SIG-M5 treated with dmso at 0.1 percent for 504 hours (cell line): ENCODE measurements around the gene PCSK1.
A peak's percentile ranks its signal among the peaks of the same experiment; 100 is the strongest.

Source experiments
- DNase-seq: peaks from one replicate; lab custom pipeline; 2025; ENCODE audit not compliant: unreplicated experiment; lab: John Stamatoyannopoulos, UW

PCSK1 gene

DNA sequence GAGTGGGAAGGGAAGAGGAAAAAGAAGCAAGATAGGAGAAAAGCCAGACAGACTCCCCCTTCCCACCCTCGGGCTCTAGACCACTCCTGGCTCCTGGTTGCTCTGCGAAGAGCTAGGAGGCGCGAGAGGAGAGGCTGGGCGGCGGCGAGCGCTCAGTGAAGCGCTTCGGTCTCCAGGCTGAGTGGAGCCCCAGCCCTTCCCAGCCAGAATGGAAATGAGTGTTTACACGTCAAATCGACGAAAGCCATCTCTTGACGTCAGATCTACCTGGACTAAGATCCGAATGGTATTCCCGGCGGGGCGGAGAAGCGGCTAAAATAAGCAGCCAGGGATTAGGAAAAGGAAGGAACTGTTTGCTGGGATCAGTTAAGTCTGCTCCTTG lies at the start of gene PCSK1:
Gene PCSK1, minus strand, starts transcription at position 183 of the 382 bp plus-strand sequence. CDS start 206 bp downstream, outside the sequence.
- DNase-seq, result no peak

DNA sequence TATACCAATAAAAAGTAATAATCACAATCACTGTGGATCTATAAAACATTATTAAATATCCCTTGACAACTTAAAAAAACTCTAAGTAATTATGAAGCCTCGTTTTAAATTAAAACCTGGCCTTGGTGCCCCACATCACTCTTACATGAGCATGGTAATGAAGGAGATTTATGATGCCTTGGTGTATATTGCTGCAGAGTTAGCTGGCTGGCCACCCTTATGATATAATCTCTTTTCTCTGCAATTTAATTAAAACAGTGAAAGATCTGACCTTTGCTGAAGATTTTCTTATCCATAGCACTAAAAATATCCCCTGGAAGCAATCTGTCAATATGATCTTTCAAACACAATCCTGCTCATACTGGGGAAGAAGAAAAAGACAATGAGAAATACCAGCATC lies 48.8 kb upstream of the PCSK1 start:
- no peak for DNase-seq

DNA sequence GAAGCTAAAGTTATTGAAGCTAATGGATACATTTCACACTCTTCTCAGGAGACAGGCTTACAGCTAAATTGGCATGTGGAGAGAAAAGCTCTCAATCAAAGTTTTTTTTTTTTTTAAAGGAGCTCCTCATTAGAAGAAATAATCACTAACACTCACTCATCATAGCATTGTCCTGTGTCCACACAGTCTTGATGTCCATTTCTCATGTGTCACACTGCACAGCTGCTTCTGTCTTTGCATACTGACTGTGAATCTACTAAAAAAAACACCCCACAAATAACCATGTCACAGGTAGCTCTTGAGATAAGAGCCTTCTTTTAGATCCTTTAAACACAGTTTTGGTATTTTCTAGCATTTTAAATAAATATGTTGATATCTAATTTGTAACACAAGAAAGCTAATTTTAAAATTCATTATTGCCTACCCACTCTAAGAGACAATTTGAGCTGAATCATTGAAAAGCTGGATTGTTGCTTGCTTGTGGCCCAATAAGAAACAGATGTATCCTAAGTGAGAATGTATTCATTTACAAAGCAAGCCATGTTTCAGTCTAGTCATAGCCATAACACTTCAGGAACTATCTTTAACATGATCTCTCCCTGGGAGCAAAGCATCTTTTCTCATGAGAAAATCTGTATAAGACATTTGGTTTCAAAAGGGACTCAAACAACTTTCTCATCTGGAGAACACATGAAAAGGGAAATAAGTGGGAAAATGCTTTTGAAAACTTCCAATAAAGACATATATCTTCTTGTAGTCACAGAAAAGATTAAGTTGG lies 48.1 kb upstream of the PCSK1 start:
- no peak for DNase-seq

DNA sequence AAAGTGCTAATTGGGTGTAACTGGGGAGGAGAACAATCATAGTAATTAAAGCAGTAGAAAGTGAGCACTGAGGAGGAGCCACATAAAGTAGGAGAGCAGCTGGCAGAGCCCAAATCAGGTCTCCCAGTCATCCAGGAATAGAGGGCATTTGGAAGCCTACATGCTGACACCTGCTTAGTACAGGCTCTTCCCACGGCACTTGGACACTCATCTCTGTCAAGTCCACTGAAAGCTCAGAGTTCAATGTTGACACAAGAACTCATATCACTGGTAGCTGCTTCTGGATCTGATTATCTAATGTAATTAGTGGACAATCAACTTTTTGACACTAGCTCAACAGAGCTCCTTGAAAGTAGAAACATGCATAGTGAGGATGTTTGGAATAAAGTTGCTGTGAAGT lies 45.9 kb upstream of the PCSK1 start:
- no peak for DNase-seq

DNA sequence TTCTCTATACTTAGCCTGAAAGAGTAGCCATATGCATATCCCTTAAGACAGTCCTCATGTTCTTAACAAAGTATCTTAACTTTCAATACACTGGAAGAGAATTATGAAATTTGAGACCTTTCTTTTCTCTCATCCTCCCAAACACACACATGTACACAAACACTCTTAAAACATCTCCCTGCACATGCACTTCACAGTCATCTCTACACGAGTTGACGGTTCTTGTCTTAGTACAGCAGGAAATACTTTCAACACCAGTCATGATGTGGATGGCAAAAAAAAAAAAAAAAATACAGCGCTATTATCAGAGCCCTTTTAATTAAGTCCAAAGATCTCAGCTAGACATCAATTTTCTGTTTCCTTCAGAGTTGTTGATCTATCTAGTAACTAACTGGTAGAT lies 43.6 kb upstream of the PCSK1 start:
- DNase-seq, result no peak

DNA sequence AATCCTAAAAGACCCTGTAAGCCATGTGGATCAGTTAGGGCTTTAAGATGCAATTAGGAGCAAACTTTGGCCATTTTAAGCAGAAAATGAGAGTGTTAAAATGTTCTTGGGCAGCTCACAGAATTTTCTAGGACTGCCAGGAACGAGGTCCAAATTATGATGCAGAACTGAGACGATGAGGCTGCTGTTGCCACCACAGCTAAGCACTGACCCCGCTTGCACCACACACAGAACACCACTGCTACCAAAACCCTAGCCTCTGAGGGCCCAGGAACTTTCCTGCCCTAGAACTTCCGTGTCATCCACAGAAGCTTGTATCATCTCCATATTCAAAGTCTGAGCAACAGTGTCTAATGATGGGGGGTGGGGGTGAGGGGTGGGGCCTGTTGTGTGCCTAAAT lies 41.0 kb upstream of the PCSK1 start:
- DNase-seq, result no peak

DNA sequence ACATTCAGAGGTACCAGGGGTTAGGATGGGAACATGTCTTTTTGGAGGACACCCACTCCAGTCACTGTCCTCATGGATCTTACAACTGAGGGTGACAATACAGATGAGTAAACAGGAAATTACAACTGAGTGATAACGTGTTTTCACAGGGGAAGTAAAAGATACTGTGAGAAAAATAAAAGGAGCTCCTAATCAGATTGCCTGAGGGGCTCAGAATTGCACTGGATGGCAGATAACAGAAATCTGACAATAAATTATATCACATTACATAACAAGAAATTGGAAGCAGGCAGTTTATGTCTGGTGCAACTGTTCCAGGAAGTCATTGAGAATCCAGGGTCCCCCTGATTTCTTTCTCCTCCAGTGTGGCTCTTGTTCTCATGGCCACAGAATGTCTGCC lies 40.1 kb upstream of the PCSK1 start:
- DNase-seq, result no peak

DNA sequence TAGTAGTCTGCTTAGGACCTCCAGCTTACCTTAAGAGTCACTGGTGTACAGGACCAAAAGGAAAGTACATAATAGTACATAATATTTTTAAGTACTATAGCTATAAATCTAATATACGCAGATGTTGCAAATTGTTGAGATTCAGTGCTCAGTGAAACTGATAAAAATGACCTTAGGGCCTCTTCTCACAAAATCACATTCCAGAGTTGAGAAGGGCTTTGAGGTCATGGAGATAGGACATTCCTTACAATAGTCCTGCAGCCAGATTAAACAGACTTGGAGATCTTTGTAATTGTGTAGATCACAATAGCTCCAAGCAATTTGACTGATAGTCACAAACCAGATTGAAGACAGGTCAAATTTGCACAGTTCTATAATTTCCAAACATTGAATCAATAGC lies 37.7 kb upstream of the PCSK1 start:
- no peak for DNase-seq

DNA sequence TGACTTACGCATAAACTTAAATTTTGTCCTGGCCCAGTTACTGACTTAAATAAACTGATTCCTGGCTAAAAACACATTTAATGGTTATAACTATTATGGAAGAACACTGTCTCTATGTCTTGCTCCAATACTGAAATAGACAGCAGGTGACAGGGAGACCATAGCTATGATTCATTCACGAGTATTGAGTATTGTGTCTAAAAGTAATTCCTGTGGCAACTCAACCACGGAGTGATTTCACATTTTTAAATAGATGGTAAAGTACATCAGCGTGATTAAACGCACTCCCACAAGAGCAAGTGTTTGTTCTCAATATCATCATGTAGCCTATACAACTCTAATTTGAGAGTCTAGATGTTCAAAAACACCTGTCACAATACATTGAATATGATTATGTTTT lies 35.9 kb upstream of the PCSK1 start:
- DNase-seq, result no peak

DNA sequence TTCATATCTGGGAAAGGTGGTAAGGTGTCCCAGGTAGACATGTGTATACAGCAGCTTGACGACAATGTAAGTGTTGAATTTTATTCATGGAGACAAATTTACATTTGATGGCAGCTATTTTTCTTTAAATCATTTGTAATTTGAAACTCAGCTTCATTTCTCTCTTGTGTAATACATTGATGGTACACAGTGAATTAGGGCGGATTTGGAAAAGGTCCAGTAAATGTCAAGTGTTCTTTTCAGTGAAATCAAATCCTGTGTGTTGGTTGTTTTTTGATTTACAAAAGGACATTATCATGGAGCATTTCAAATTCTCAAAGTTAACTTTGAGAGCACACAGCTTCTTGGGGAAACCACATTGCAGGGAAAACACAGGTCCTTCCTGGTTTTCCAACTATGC lies 30.0 kb upstream of the PCSK1 start:
- DNase-seq, result no peak

DNA sequence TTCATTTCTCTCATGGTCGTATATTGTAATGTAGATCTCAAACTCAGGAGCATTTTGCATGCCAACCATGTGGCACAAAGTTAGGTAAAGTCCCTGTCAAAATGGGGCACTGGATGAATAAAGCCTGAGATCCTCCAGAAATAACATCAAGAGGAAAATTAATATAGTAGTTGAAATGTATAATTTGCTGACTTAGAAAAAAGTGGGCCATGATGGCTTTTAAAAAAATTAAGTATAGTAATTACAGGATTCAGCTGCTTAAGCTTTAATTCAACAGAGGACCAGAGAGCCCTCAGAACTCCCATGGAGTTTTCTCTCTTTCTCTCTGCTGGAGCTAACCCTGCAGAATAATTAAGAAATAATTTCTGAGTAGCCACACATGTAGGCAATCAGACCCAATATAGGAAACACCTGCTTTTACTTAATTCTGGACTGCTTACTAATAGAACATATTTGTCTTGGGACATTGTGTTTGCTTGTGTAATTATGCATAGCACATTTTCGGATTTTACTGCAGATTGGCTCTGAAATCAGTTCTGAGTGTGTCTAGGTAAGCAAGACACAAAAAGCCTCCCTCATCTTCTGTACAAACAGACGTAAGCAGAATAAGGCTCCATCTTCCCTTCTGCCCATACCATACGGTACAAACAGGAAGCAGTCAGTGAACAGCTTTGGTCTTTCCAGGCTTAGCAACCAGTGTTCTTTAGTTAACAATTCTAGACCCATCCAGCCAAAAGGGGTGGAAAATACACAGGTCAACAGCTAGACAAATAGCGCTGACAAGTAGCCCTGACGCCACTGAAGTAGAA lies 26.5 kb upstream of the PCSK1 start:
- no peak for DNase-seq

DNA sequence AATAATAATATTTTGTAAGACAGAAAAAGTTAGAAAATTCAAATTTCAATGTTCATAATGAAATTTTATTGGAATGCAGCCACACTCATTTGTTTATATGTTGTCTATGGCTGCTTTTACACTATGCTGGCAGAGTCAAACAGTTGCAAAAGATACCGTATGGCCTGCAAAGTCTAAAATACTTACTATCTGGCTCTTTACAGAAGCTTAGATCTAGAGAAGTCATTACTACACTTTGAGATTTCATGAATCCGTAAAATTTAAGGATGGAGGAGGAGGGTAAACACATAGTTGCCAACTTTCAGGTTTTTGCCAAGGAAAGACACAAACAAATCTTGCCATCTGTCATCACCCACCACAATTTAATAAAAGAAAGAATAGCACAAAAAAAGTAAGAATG lies 25.1 kb upstream of the PCSK1 start:
- DNase-seq, result no peak

DNA sequence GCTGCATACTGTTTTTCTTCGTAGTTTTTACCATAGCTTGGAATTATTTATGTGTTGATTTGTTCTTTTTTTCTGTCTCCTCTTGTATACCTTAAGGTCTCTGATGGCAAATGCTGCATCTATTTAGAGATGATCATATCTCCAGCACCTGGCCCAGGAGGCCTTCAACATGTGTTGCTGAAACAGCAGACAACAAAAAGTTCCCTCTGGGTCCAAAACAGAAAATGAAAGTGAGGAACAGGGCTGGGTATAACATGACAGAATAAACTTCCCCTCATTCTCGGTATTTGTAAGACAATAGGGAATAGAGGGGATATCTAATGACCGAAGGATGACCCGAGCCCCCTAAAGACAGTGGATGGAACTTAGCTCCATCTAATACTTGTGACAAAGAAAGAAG lies 22.7 kb upstream of the PCSK1 start:
- no peak for DNase-seq

DNA sequence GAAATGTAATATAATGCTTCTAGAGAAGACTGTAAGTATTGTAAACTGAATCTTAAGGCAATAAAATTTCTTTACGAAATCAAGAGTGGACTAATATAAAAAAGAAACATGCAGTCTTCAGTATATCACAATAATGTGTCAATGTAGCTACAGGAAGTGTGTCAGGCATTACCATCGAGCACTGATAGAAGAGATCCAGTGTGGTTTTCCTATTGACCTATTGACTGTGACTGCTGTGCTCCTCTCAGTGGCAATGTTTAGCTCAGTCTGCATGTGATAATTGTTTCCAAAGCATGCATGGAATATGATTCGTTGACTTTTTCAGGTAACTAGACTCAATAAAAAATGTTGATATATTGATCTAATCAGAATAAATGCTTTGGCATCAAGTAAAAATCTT lies 20.3 kb upstream of the PCSK1 start:
- no peak for DNase-seq

DNA sequence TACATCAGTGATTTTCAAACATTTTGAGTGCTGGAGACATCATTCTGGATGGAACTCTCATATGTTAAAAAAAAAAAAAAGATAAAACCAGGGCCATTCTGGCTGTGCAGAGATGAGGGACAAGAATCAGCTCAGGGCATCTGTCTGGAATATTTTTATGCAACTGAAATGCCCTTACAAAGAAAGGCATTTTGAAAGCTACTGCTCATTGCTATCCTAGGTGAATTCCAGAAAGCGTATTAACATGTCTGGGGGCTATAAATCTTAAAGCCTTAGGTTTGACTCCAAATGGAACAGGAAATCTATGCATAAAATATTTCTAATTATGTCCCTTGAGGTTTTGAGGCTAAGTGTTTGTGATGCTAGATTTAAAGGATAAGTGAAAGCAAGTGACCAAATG lies 14.9 kb upstream of the PCSK1 start:
- no peak for DNase-seq

DNA sequence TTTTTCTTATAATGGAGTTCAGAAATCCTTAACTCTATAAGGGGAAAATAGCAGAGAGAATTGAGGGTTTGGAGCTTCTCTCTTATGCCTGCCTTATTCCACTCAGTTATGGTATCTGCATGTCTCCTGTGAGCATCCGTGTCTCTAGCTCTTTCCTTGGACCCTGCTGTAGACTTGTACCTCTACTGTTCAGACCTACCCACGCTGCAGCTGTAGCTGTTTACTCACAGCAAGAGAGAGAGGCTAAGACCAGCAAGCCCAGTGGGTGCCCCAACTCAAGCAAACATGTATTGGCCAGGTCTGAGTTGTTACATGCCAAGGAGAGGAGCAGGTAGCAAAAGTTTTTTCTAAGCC lies 7.1 kb upstream of the PCSK1 start:
- no peak for DNase-seq

DNA sequence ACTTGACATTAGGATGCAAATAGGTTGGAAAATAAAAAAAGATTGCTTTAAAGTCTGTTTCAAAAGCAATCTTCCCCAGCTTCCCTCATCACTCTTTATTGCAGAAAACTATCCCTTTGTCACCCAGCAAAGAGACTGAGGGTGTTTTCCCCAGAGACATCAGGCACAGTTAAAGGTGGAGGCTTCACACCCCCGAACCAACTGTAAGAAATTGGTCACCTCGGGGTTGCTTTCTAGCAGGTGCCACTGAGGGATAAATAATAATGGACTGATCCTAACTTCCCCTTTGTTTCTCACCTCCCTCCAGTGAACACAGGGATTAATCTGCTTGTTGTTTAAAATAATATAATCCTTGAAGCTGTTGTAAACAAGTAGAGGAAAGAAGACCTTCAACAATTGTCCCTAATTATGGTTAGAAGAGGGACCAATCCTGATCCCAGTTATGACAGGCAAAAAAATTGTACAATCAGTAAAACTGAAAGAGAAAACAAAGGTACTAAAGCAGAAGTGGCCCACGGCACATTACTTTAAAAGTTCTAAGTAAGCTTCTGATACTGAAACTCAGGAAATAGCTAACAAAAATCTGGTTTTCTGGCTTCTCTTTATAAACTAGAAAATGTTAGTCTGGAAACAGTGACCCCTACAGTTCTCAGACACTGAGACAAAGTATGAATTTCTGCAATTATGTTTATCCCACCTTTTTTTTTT lies 6.6 kb upstream of the PCSK1 start:
- no peak for DNase-seq

DNA sequence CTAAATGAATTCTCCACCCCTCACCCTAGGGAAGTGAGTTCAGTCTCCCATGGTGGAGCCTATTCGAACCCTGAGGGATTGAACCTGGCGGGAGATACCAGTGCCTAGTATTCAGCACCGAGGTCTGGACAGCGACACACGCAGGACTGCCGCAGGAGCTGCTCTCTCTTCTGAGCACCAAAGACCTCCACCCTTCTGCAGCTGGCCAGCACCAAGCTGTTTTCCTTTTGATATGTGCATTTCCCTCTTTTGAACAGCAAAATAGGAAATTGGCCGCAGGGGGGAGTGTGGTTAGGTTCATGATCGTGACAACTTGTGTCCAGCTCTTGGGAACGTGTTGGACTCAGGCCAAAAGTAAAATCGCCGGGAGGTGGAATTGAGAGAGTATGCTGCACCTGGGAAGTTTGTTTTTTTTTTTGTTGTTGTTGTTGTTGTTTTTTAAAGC lies 1.2 kb upstream of the PCSK1 start:
- DNase-seq, result peak; percentile 47

DNA sequence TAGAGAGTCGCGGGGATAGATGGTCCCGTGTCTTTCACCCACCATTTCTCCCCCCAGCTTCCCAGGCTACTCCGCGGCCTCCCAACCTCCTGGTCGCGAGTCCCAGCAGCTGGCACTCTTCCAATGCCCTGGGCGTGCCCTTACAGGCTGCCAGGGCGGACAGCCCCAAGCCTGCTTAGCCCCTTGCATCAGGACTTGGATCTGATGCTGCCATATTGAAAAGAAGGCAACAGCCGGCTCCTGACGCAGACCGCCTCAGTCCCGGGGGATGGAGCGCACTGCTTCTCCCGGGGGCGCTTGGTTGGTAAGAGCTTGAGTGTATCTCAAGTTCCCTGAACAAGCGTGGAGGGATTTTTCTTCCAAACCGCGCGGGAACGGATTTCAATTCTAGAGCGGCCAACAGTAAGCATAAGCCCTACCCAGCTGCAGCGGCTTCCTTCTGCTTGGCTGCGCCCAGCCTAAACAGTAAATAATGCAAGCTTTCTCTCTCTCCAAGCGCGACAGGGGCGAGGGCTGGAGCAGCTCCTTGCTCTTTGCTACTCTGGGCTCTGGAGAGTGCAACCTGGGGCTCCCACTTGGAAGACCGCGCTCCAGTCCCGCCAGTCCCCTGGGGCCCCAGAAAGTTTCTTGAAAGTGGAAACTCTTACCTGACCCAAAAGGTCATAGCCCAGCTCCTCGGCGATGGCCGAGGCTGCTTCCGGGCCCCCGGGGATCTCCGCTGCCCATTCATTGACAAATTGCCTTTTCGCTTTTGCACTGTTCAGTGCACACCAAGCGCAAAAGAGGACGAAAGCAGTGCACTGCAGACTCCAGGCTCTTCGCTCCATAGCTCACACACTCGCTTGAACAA lies 607 bp downstream of the PCSK1 start:
- no peak for DNase-seq

DNA sequence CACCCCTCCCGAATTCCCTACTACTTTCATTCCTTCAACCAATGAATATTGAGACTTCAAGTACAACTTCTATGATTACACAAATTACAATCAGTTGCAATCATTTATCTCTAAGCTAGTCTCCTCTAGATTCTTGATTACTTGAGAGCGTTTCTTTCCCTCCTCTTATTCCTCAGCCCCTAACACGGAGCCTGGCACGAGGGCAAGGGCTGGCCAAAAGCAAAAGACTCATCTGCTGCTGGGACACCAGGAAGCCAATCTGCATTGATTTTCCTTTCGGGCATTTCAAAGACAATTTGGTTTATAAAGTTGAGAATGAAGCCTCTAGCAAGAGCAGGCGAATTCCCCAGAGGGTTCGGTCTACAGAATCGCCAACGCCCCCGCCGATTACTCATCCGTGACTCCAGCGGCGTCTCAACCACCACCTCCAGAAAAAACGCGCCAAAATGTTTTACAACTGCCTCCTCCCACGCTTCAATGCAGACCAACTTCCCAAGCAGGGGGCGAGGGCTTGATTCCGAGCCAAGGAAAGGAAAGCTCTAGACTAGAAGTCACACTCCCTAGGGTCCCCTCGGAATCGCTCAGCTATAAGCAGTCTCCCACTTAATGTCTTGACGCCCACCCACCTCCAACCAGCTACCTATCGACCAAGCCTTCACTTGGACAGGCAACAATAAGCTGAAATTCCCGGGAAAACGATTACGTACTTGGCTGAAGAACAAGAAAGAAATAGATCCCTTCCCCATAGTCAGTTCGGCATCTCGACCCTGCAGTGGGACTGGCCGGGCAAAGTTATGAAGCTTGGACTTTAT lies 1.5 kb downstream of the PCSK1 start:
- no peak for DNase-seq
